ENCODE data around the gene RPLP2.

RPLP2 gene

GRCh38 chr11:819129-819931, 9.6 kb downstream of the RPLP2 start:
- in situ Hi-C loops (cut with HindIII; ENCODE audit: low pct_ligation_motif_present, low pct_unique_long_range_greater_than_20kb, low sequenced_read_pairs), result no loop called here
- peak; percentile 84 for DNase-seq

DNA sequence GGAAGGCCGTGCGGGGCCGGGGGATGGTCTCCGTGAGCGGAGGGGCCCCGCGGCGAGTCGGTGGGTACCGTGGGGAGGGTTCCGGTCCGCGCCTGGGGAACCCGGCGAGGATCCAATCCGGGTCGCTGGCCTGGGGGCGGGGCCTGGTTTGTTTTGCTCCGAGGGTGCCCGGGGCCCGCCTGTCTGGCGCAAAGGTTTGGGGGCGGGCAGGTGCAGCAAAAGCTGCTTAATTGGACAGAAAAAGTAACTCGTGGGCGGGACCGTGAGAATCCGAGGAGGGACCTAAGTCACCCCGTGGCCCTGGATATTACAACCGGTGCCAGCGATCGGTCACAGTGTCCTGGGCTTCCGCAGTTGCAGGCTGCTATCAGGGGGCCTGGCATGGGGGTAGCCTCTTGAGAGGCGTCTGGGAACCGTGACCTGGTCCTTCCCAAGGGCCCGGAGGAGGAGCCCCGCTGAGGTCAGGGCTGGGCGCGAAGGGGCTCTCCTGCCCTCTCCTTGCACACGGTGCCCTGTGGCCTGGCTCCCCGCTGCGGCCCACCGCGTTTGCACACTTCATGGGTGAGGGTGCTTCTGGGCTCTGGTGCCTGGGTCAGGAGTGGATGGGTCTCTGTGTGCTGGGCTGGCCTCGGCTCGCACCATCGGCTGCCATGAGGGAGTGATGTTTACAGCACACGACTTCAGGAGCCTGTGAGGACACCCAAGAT, 10.3 kb downstream of the RPLP2 start:
- in situ Hi-C loops (cut with HindIII; ENCODE audit: low pct_ligation_motif_present, low pct_unique_long_range_greater_than_20kb, low sequenced_read_pairs), result no loop called here
- DNase-seq, result peak; percentile 84

GRCh38 chr11:820655-821511, 11.1 kb downstream of the RPLP2 start:
- in situ Hi-C loops (cut with HindIII; ENCODE audit: low pct_ligation_motif_present, low pct_unique_long_range_greater_than_20kb, low sequenced_read_pairs), result no loop called here
- peak; percentile 83 for DNase-seq

DNA sequence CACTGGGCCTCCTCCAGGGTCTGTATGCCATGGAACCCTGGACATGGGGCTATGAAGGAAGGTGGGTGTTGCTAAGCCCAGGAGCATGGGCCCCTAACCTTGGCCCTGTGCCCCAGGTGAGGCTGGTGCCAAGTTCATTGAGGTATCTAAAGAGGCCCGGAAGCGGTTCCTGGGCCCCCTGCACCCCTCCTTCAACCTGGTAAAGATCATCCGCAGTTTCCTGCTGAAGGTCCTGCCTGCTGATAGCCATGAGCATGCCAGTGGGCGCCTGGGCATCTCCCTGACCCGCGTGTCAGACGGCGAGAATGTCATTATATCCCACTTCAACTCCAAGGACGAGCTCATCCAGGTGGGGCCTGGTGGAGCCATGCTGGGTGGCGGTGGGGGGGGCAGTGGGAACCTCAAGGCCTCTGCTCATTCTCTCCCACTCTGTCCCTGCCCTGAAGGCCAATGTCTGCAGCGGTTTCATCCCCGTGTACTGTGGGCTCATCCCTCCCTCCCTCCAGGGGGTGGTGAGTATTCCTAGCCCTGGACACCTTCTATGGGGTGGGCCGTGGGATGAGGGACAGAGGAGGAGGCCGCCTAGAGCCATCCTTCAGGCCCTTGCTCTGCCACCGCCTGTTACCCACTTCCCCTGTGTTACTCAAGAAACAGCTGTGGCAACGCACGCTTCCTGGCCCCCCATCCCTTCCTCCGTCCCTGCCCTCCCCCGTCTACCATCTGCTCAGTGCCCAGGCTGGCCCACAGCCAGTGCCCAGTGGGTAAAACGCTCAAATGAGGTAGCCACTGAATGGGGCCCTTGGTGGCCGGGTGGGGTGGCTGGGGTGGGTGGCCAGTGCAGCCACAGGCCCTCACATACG, 12.0 kb downstream of the RPLP2 start:
- DNase-seq, result no peak
- in situ Hi-C loops (cut with HindIII; ENCODE audit: low pct_ligation_motif_present, low pct_unique_long_range_greater_than_20kb, low sequenced_read_pairs), result no loop called here

GRCh38 chr11:823441-824291, 13.9 kb downstream of the RPLP2 start:
- no peak for DNase-seq
- in situ Hi-C loops (cut with HindIII; ENCODE audit: low pct_ligation_motif_present, low pct_unique_long_range_greater_than_20kb, low sequenced_read_pairs), result no loop called here

- no peak for DNase-seq
Observed at GRCh38 chr11:824292-824880, 14.6 kb downstream of the RPLP2 start.

DNA sequence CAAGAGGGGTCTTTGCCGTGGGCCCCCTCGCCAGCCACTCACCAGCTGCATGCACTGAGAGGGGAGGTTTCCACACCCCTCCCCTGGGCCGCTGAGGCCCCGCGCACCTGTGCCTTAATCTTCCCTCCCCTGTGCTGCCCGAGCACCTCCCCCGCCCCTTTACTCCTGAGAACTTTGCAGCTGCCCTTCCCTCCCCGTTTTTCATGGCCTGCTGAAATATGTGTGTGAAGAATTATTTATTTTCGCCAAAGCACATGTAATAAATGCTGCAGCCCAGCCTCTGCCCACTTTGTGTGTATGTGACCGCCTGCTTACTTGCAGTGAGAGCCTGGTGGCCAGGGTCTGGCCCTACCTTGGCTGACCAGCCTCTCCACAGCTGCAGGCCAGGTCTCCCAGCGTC, 15.2 kb downstream of the RPLP2 start:
- no peak for DNase-seq
- in situ Hi-C loops (cut with HindIII; ENCODE audit: low pct_ligation_motif_present, low pct_unique_long_range_greater_than_20kb, low sequenced_read_pairs), result no loop called here

More at GRCh38 chr11:824292-824880, 14.6 kb downstream of the RPLP2 start:
- in situ Hi-C loops (cut with HindIII; ENCODE audit: low pct_ligation_motif_present, low pct_unique_long_range_greater_than_20kb, low sequenced_read_pairs), result no loop called here

GRCh38 chr11:825366-826226, 15.8 kb downstream of the RPLP2 start:
- in situ Hi-C loops (cut with HindIII; ENCODE audit: low pct_ligation_motif_present, low pct_unique_long_range_greater_than_20kb, low sequenced_read_pairs), result no loop called here

GRCh38 chr11:826227-826621, 16.5 kb downstream of the RPLP2 start:
- in situ Hi-C loops (cut with HindIII; ENCODE audit: low pct_ligation_motif_present, low pct_unique_long_range_greater_than_20kb, low sequenced_read_pairs), result no loop called here
- no peak for DNase-seq

More at GRCh38 chr11:825366-826226, 15.8 kb downstream of the RPLP2 start:
- no peak for DNase-seq

GRCh38 chr11:826836-827145, 17.0 kb downstream of the RPLP2 start:
- in situ Hi-C loops (cut with HindIII; ENCODE audit: low pct_ligation_motif_present, low pct_unique_long_range_greater_than_20kb, low sequenced_read_pairs), result no loop called here
- DNase-seq, result no peak

GRCh38 chr11:827146-827896, 17.6 kb downstream of the RPLP2 start:
- in situ Hi-C loops (cut with HindIII; ENCODE audit: low pct_ligation_motif_present, low pct_unique_long_range_greater_than_20kb, low sequenced_read_pairs), result no loop called here
- no peak for DNase-seq

- in situ Hi-C loops (cut with HindIII; ENCODE audit: low pct_ligation_motif_present, low pct_unique_long_range_greater_than_20kb, low sequenced_read_pairs), result no loop called here
- no peak for DNase-seq
Observed at GRCh38 chr11:827897-828192, 18.1 kb downstream of the RPLP2 start, which contains the start of gene CRACR2B. CRACR2B (plus strand) TSS chr11:827919; CDS start chr11:828608, 689 bp downstream.

GRCh38 chr11:828506-829175, 18.9 kb downstream of the RPLP2 start:
- in situ Hi-C loops (cut with HindIII; ENCODE audit: low pct_ligation_motif_present, low pct_unique_long_range_greater_than_20kb, low sequenced_read_pairs), result no loop called here
- DNase-seq, result no peak

- in situ Hi-C loops (cut with HindIII; ENCODE audit: low pct_ligation_motif_present, low pct_unique_long_range_greater_than_20kb, low sequenced_read_pairs), result no loop called here
Observed at GRCh38 chr11:829176-829846, 19.5 kb downstream of the RPLP2 start.

DNA sequence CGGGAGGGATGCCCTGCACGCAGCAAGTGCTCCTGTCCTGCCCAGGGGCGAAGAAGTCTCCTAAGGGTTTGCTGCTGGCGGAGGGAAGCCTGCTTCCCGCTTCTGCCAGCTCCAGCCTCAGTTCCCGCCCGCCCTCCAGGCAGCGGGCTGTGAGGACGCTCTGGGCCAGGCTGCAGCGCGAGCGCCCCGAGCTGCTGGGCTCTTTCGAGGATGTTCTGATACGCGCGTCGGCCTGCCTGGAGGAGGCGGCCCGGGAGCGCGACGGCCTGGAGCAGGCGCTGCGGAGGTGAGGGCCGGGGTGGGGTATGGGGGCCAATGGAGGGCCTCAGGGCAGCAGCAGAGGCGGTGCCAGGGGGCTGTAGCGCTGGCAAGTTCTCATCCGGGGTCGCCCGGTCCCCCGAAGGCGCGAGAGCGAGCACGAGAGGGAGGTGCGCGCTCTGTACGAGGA, 20.1 kb downstream of the RPLP2 start:
- no peak for DNase-seq

More at GRCh38 chr11:829176-829846, 19.5 kb downstream of the RPLP2 start:
- DNase-seq, result no peak

More for the DNA sequence above, 20.1 kb downstream of the RPLP2 start:
- in situ Hi-C loops (cut with HindIII; ENCODE audit: low pct_ligation_motif_present, low pct_unique_long_range_greater_than_20kb, low sequenced_read_pairs), result no loop called here

Measured in ACHN (cell line).